ENCODE measurements around the gene LARGE1.
"Not testable (repeated sequence)": the region's sequence is repeated elsewhere in the genome, so short reads cannot be mapped to it uniquely, and the experiment has no call there.

The LARGE1 gene

GRCh38 chr22:33883561-33883960, 36.7 kb downstream of the LARGE1 start:
- DNase-seq = no peak

GRCh38 chr22:33882991-33883390, 37.3 kb downstream of the LARGE1 start:
- DNase-seq = no peak

GRCh38 chr22:33880986-33881385, 39.3 kb downstream of the LARGE1 start:
- no peak for DNase-seq

DNA sequence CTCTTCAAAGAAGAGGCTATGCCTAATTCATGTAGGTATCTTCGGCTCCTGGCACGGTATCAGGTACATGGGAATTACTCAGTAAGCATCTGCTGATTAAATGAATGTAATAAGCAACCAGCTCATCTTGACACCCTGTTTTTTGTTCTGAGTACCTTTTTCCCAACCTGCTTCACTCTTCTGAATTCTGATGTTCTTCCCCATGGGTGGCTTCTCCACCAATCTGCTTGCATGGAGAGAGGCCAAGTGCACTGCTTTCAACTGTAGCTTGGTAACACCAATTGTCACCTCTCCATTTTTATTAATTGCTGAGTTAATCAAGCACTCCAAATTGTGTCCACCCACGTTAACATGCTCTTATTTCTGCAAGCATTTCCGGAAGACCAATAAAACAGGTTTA, 40.5 kb downstream of the LARGE1 start:
- no peak for DNase-seq

GRCh38 chr22:33875316-33875715, 45.0 kb downstream of the LARGE1 start:
- no peak for DNase-seq

GRCh38 chr22:33874206-33874605, 46.1 kb downstream of the LARGE1 start:
- DNase-seq = no peak

DNA sequence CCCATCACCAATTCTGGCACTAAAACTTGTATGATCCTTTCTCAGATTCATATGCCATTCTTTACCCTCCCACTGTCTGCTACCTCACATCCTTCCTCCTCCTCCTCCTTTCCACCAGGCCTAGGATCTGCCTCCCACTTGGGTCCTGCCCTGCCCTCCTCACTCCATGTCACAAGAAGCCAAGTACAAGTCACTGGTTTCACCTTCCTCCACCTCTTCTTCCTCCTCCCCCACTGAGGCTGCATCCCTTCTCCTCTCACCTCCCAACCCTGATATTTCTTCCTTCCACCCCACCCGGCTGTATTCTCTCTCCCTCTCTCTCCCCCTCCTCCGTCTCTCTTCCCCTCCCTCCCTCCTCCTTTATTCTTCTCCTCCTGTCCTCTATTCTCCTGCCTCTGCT, 46.6 kb downstream of the LARGE1 start:
- DNase-seq = no peak

- no peak for DNase-seq
These were observed 47.1 kb downstream of the LARGE1 start for GRCh38 chr22:33873186-33873585.

DNA sequence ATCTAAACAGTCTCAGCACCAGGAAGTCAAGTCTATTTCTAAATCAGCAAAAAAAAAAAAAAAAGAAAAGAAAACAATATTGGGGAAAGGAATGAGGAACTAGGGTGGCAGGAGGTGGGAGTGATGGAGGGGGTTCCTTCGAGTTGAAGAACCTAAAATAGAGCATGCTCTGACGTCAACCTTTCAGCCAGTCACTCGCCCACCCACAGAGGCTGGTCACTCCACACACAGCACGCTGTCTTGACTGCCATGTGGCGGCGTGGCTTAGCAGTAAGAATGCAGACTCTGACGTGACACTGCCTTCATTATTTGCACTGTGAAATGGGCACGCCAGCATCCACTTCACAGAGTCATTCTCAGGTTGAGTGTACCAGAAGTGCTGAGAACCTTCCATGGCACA, 48.3 kb downstream of the LARGE1 start:
- DNase-seq = no peak

DNA sequence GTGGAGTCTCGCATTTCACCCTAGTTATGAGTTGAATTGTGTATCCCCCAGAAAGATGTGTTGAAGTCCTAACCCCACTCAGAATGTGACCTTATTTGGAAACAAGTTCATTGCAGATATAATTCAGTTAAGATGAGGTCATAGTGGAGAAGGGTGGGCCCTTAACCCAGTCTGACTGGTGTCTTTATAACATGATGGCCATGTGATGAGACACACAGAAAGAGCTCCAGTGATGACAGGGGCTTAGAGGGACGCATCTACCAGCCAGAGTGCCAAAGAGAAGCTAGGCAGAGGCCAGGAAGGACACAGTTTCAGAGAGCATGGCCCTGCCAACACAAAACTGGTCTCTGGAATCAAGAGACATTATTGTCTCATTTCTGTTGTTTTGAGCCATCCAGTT, 50.3 kb downstream of the LARGE1 start:
- DNase-seq = no peak

- no peak for DNase-seq
These were observed 52.3 kb downstream of the LARGE1 start for GRCh38 chr22:33867971-33868370.

GRCh38 chr22:33867118-33867866, 53.0 kb downstream of the LARGE1 start:
- no peak for DNase-seq

DNA sequence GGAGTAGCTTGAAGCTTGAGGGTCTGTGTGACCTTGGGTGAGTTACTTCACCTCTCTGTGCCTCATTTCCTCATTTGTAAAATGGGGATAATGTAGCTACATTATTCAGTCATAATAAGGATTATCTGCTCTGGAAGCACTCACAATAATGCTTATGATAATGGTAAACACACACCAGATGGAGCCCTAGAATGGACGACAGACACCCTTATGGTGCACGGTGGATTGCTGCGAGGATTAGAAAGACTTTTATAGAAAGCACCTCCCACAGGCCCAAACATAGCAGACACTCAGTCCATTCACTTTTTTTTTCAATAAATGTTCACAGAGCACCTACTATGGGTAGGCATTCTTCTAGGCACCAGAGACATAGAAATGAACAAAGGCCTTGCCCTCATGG, 53.8 kb downstream of the LARGE1 start:
- DNase-seq = no peak

GRCh38 chr22:33865996-33866395, 54.3 kb downstream of the LARGE1 start:
- DNase-seq = no peak

- DNase-seq = no peak
These were observed 55.0 kb downstream of the LARGE1 start for GRCh38 chr22:33865248-33865647.

DNA sequence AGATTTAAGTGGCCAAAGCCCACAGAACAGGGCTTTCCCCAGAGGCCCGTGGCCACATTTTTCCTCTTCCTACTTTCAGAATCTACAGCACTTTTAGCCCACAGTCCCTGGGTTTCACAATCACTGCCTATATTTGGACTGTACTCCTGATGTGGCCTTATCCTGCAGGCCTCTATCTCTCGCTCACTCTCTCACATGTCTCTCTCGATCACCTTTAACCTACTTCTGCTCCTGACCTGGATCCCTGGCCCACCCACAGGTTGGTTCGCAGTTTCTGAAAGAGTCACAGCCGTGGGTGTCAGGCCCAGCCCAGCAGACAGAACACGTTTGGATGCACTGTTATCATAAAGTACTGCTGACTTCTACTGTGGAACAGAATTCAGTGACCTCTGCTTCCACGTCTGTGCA, 55.5 kb downstream of the LARGE1 start:
- DNase-seq = no peak

DNA sequence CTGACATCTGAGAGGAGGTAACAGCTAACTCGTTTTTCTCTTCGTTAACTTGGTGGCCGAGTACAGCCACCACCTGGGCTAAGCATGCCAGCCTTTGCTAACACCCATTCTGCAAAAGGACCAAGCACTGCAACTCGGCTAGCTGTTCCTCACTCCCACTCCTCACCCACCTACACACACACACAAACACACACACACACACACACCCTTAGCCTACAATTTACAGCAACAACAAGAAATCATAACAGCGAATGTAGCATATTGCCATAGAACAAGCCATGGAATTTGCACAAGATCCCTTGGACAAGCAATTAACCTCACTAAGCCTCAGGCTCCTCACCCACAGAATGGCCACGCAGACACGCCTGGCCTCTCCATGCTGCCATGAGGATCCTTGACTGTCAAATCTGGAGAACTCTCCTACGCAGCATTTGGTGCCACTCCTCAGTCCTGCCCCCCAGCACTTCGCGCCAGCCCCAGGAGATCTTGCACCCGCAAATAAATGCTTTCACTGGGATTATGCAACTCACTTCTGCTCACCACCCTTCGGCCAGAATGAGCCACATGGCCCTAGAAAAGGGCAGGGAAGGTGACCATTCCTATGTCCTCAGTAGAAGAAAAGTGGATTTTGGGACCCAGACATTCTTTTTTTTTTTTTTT, 58.9 kb downstream of the LARGE1 start:
- no peak for DNase-seq

DNA sequence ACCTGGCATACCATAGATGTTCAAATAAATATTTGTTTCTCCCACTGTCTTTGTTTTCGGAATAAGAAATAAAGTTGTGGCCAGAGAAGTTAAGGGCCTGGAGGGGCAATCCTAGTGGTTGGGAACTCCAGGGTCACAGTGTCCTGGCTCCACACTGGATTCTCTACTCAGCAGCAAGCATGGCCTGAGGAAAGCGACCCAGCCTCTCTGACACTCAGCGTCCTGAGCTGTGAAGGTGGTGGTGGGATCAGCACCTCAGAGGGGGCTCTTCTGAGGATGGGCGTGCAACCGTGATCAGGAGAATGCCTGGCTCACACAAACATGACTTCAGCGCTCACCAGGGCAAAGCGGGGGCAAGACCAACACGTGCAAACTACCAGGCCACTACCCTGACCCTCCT, 59.9 kb downstream of the LARGE1 start:
- DNase-seq = no peak

- no peak for DNase-seq
These were observed 61.0 kb downstream of the LARGE1 start for GRCh38 chr22:33859311-33859710.

DNA sequence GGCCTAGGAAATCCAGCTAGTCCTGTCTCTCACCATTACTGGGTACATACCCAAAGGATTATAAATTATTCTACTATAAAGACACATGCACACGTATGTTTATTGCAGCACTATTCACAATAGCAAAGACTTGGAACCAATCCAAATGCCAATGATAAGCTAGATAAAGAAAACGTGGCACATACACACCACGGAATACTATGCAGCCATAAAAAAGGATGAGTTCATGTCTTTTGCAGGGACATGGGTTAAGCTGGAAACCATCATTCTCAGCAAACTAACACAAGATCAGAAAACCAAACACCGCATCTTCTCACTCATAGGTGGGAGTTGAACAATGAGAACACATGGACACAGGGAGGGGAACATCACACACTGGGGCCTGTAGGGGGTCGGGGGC, 61.6 kb downstream of the LARGE1 start:
- DNase-seq = not testable (repeated sequence)

- not testable (repeated sequence) for DNase-seq
These were observed 62.5 kb downstream of the LARGE1 start for GRCh38 chr22:33857767-33858166.

DNA sequence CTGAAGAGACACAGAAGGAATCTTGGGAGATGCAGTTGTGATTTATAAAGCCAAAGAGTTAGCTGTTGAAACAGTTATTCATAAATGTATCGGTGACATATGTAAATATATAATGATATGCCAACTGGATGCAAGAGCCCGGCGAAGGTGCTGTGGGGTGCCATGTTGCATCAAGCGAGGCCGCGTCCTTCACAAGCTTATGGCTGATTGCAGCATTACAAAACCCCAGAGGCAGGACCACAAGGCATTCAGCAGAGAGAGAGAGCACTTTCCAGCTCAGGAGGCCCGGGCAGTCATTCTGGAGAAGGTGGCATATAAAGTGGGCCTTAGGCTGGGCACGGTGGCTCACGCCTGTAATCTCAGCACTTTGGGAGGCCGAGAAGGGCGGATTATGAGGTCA, 65.6 kb downstream of the LARGE1 start:
- no peak for DNase-seq

- DNase-seq = peak; percentile 20
These were observed 66.8 kb downstream of the LARGE1 start for GRCh38 chr22:33853200-33854097.

Data from NCI-H1105 (cell line).